ENCODE results near the gene TAF6. TPM values are rescaled to one million over a fixed set of nuclear protein-coding genes. Genes with fewer than 3 reads are reported as not detected.

Gene TAF6
- total and polyA plus RNA-seq, 9 of the 15 experiments (the other 6 are each of a cell fraction or from before 2014, with no cell fraction given), result 0.78 to 78.7 (median 21.3) TPM

- intact Hi-C loops (cut with micrococcal nuclease) (no loop called here), in situ Hi-C loops (cut with MboI) (no loop called here)
- Histone ChIP-seq H3K9ac (ENCODE audit: insufficient read depth in 1 of 2, low read depth in 2 of 2, low read length in 2 of 2) (peak overlapping the region in 1 of 2 experiments; percentile 50; a peak in 1 of 4 replicates), H3K4me2 (ENCODE audit: insufficient read depth, low read length) (no peak overlapping the region), H3K4me3 (no peak overlapping the region), H3K79me2 (ENCODE audit: control insufficient read depth, insufficient read depth, low read length) (peaks cover 42% of the 10 kb centered on the region), H3K36me3 (ENCODE audit: control insufficient read depth, insufficient read depth, low read length) (peaks cover 92% of the 10 kb centered on the region), H3K27me3 (ENCODE audit: control insufficient read depth in 2 of 2, insufficient read depth in 2 of 2, low read length in 2 of 2) (no peaks in the 10 kb centered on the region), H2AFZ (ENCODE audit: low read depth, low read length) (no peak overlapping the region), H3K9me1 (ENCODE audit: control insufficient read depth, insufficient read depth, low read length) (peaks cover 3% of the 10 kb centered on the region), H3K9me3 (replicated peaks; ENCODE audit: control insufficient read depth, insufficient read depth, low read depth, low read length) (no peaks in the 10 kb centered on the region), H4K20me1 (replicated peaks; ENCODE audit: control insufficient read depth, insufficient read depth, low read length) (peaks cover 45% of the 10 kb centered on the region), H3K4me1 (replicated peaks in 1 of 2; ENCODE audit: control insufficient read depth in 2 of 2, insufficient read depth in 2 of 2, low read length in 2 of 2) (peaks cover 9 to 18% of the 10 kb centered on the region in 2 experiments), H3K27ac (ENCODE audit: extremely low read depth, low read depth, low read length) (no peak overlapping the region; the same call in 2 of the 3 replicates)
- 86% methylated on average over 16 of the region's 16 CpGs for WGBS (ENCODE audit: insufficient coverage, low coverage, missing lambda C conversion rate)
- CTCF ChIA-PET (ENCODE audit: low intra/inter-chr PET ratio), result no interaction called here
- peak; percentile 2; the same call in 2 of the 3 replicates for ATAC-seq
- no peak for DNase-seq (ENCODE audit: extremely low read depth in 1 of 4, low spot score in 3 of 4)
- no TSS peak for BruUV-seq (replicated peaks)
- POLR2A ChIA-PET, result interaction anchor here (0.5 to 7.9 kb wide), 5 partner anchors 7 to 629 kb away, joined by 3 to 115 read pairs (median 6); partner anchors contain the start of genes AP4M1 and MCM7
- no peak for FAIRE-seq
- TF ChIP-seq RBFOX2 (IDR thresholded peaks at IDR 0.05; ENCODE audit: low read depth, low read length), result peak; percentile 79
- TF ChIP-seq POLR2A (conservative IDR thresholded peaks at IDR 0.05), result peak; percentile 70
- no peak for TF ChIP-seq ZFP1 (CRISPR knock-in tag; IDR thresholded peaks at IDR 0.05)
- TF ChIP-seq RAD21 (CRISPR knock-in tag; conservative IDR thresholded peaks at IDR 0.05 in 1 of 2, IDR thresholded peaks at IDR 0.05 in 1 of 2), result no peak
- TF ChIP-seq, protein P1, sequence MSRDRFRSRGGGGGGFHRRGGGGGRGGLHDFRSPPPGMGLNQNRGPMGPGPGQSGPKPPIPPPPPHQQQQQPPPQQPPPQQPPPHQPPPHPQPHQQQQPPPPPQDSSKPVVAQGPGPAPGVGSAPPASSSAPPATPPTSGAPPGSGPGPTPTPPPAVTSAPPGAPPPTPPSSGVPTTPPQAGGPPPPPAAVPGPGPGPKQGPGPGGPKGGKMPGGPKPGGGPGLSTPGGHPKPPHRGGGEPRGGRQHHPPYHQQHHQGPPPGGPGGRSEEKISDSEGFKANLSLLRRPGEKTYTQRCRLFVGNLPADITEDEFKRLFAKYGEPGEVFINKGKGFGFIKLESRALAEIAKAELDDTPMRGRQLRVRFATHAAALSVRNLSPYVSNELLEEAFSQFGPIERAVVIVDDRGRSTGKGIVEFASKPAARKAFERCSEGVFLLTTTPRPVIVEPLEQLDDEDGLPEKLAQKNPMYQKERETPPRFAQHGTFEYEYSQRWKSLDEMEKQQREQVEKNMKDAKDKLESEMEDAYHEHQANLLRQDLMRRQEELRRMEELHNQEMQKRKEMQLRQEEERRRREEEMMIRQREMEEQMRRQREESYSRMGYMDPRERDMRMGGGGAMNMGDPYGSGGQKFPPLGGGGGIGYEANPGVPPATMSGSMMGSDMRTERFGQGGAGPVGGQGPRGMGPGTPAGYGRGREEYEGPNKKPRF (IDR thresholded peaks at IDR 0.05; ENCODE audit: low read depth, low read length), result no peak
- TF ChIP-seq MAFF (IDR thresholded peaks at IDR 0.05; ENCODE audit: low read length), result peak; percentile 87
- TF ChIP-seq ZBTB49 (CRISPR knock-in tag; IDR thresholded peaks at IDR 0.05; ENCODE audit: borderline replicate concordance), result no peak
- TF ChIP-seq POLR2B (IDR thresholded peaks at IDR 0.05; ENCODE audit: low read depth, partially characterized antibody), result peak; percentile 52
- TF ChIP-seq PURB (CRISPR knock-in tag; IDR thresholded peaks at IDR 0.05; ENCODE audit: low read depth), result 0 out of 2 replicates have a peak, but pooled peaks have one; percentile 20
- 0 out of 2 replicates have a peak, but pooled peaks have one; percentile 24 for TF ChIP-seq TFAP4 (CRISPR knock-in tag; IDR thresholded peaks at IDR 0.05; ENCODE audit: borderline replicate concordance)
- no peak for TF ChIP-seq HLTF (IDR thresholded peaks at IDR 0.05)
- TF ChIP-seq HDGF (IDR thresholded peaks at IDR 0.05), result no peak
- peak; percentile 71 for TF ChIP-seq POLR2AphosphoS5 (IDR thresholded peaks at IDR 0.05; ENCODE audit: control insufficient read depth, insufficient read depth, low read depth, low read length)
- TF ChIP-seq NELFE (IDR thresholded peaks at IDR 0.05; ENCODE audit: insufficient read depth, insufficient read length), result no peak
- peak; percentile 85 for TF ChIP-seq POLR2AphosphoS2 (IDR thresholded peaks at IDR 0.05; ENCODE audit: low read length)
- TF ChIP-seq NFE2L1 (tag; IDR thresholded peaks at IDR 0.05; ENCODE audit: borderline replicate concordance, low read depth), result no peak
- TF ChIP-seq KDM4B (IDR thresholded peaks at IDR 0.05; ENCODE audit: borderline replicate concordance in 2 of 2, low read depth in 1 of 2), result no peak
Measured at GRCh38 chr7:100093925-100094486, 25.2 kb downstream of the TAF6 start.

Measured in K562 (cell line).